A673 (cell line): ENCODE results near the gene CACNA2D4. TPM values are rescaled to one million over a fixed set of nuclear protein-coding genes. Genes with fewer than 3 reads are reported as not detected.

ENCODE experiments used
- BruUV-seq: library from RNA; stranded (reverse); fragments of 400-500 nt; replicated peaks from 2 replicates; lab custom pipeline; 2021; lab: Mats Ljungman, UMichigan
- CTCF ChIA-PET: fragments of 300-600 bp; sonication (Branson Sonifier 250); formaldehyde crosslinking; loops from one replicate; lab custom pipeline; 2022; ENCODE audit warnings: antibody characterized with exemption; lab: Charles Lee
- POLR2A ChIA-PET: fragments of 300-600 bp; sonication (Branson Sonifier 250); formaldehyde crosslinking; loops from one replicate; lab custom pipeline; 2022; ENCODE audit warnings: antibody characterized with exemption; ENCODE audit not compliant: low non-redundant PET; lab: Charles Lee
- DNase-seq: peaks from one replicate; pipeline ENCODE4 v3.0.0-alpha.2; 2015; ENCODE audit warnings: low spot score
- H3K27ac ChIP-seq: fragments of 200-600 bp; sonication (generic); 2 replicates; pipeline ENCODE4 v1.5.1; 2016; ENCODE audit warnings: mixed run types, low read depth, mild to moderate bottlenecking, mixed read lengths, antibody characterized with exemption, low read length; ENCODE audit not compliant: poor library complexity, severe bottlenecking
- H3K27me3 ChIP-seq: fragments of 200-600 bp; sonication (generic); replicated peaks from 2 replicates; pipeline ENCODE4 v1.6.1; 2017; ENCODE audit warnings: mixed run types, low read depth, mild to moderate bottlenecking, mixed read lengths, antibody characterized with exemption, low read length; ENCODE audit not compliant: insufficient read depth, poor library complexity
- H3K36me3 ChIP-seq: fragments of 200-600 bp; sonication (generic); 2 replicates; pipeline ENCODE4 v1.6.1; 2016; ENCODE audit warnings: mixed run types, mild to moderate bottlenecking, mixed read lengths, antibody characterized with exemption, low read length; ENCODE audit not compliant: insufficient read depth, poor library complexity, severe bottlenecking
- H3K4me1 ChIP-seq: fragments of 200-600 bp; sonication (generic); 2 replicates; pipeline ENCODE4 v1.6.1; 2017; ENCODE audit warnings: mixed run types, mild to moderate bottlenecking, mixed read lengths, antibody characterized with exemption, low read length; ENCODE audit not compliant: insufficient read depth, poor library complexity, severe bottlenecking
- H3K4me3 ChIP-seq: fragments of 200-600 bp; sonication (generic); 2 replicates; pipeline ENCODE4 v1.5.1; 2016; ENCODE audit warnings: low read depth, mixed run types, mild to moderate bottlenecking, mixed read lengths, low read length; ENCODE audit not compliant: poor library complexity, severe bottlenecking
- H3K9me3 ChIP-seq: fragments of 200-600 bp; sonication (generic); 2 replicates; pipeline ENCODE4 v1.6.1; 2016; ENCODE audit warnings: mixed run types, low read depth, mild to moderate bottlenecking, mixed read lengths, antibody characterized with exemption, low read length; ENCODE audit not compliant: poor library complexity, severe bottlenecking
- CTCF ChIP-seq: fragments of 300-800, 200-600 bp; sonication (generic); conservative IDR thresholded peaks from 2 replicates; pipeline ENCODE4 v1.5.1; 2017; ENCODE audit warnings: low read depth, mild to moderate bottlenecking, antibody characterized with exemption, low read length, moderate library complexity, mixed read lengths
- EZH2 ChIP-seq: fragments of 200-600 bp; sonication (generic); IDR thresholded peaks from 2 replicates; pipeline ENCODE4 v1.6.1; 2017; ENCODE audit warnings: borderline replicate concordance, low read depth, mild to moderate bottlenecking, mixed read lengths, antibody characterized with exemption, low read length; ENCODE audit not compliant: poor library complexity, severe bottlenecking
- intact Hi-C: fragments of 100-400 bp; cut with micrococcal nuclease; formaldehyde crosslinking; loops from one replicate; pipeline ENCODE4 v1.10.0; 2022; ENCODE audit not compliant: unreplicated experiment
- total RNA-seq: library from RNA; stranded (reverse); gene quantifications from 2 replicates; pipeline ENCODE4 v1.2.3, GENCODE V29; 2021

The CACNA2D4 gene
- total RNA-seq, 1 experiment from 2014 or later, result 0.41 TPM

GRCh38 chr12:1846421-1847405, 71.7 kb downstream of the CACNA2D4 start:
- BruUV-seq, result no TSS peak
- ChIA-PET POLR2A (no interaction called here), CTCF (no interaction called here)
- TF ChIP-seq EZH2, result no peak
- TF ChIP-seq CTCF, result no peak
- no peak overlapping the region for H3K4me3 ChIP-seq
- intact Hi-C loops, result no loop called here
- no peak overlapping the region for H3K27ac ChIP-seq
- no peaks in the 10 kb centered on the region for H3K36me3 ChIP-seq
- H3K4me1 ChIP-seq, result peaks cover 48% of the 10 kb centered on the region
- H3K9me3 ChIP-seq, result no peaks in the 10 kb centered on the region
- H3K27me3 ChIP-seq, result no peaks in the 10 kb centered on the region
- DNase-seq, result no peak

- POLR2A ChIA-PET, result no interaction called here
- intact Hi-C loops, result no loop called here
Observed at GRCh38 chr12:1845886-1846285, 72.6 kb downstream of the CACNA2D4 start.

GRCh38 chr12:1845427-1845826, 73.0 kb downstream of the CACNA2D4 start:
- TF ChIP-seq EZH2 (no peak), CTCF (no peak)
- no TSS peak for BruUV-seq
- Histone ChIP-seq H3K4me3 (no peak overlapping the region), H3K27me3 (no peaks in the 10 kb centered on the region), H3K27ac (no peak overlapping the region), H3K36me3 (no peaks in the 10 kb centered on the region), H3K9me3 (no peaks in the 10 kb centered on the region), H3K4me1 (peaks cover 41% of the 10 kb centered on the region)
- CTCF ChIA-PET, result no interaction called here
- POLR2A ChIA-PET, result no interaction called here
- no peak for DNase-seq
- intact Hi-C loops, result no loop called here

More at GRCh38 chr12:1845886-1846285, 72.6 kb downstream of the CACNA2D4 start:
- Histone ChIP-seq H3K36me3 (no peaks in the 10 kb centered on the region), H3K9me3 (no peaks in the 10 kb centered on the region), H3K4me1 (peaks cover 40% of the 10 kb centered on the region), H3K27me3 (no peaks in the 10 kb centered on the region), H3K4me3 (no peak overlapping the region), H3K27ac (no peak overlapping the region)
- TF ChIP-seq CTCF, result no peak
- no peak for TF ChIP-seq EZH2
- no peak for DNase-seq
- no TSS peak for BruUV-seq
- CTCF ChIA-PET, result no interaction called here
